GM18858 (cell line): ENCODE results near the gene EEF2K.
A peak's percentile ranks its signal among the peaks of the same experiment; 100 is the strongest.
"Not testable (repeated sequence)": the region's sequence is repeated elsewhere in the genome, so short reads cannot be mapped to it uniquely, and the experiment has no call there.

ENCODE experiments used
- ATAC-seq: cut with Tn5 transposase; IDR thresholded peaks from one replicate; pipeline ENCODE4 v1.9.1; 2021; ENCODE audit not compliant: unreplicated experiment

EEF2K gene

DNA sequence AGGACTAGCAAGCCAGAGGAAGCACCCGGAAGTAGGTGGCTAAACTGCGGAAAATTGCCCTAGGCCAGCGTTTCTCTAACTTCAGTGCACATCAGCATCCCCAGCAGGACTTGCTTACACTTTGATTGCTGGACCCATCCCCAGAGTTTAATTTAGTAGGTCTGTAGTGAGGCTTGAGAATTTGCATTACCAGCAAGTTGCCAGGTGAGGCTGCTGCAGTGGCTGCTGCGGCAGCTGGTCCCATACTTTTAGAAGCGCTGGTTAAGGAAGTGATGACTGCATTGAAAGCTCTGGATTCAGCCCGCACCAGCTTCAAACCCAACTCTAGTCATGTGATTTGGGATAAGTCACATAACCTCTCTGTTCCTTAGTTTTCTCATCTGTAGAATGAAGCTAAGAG is 4.2 kb downstream of the EEF2K start:
- ATAC-seq, result no peak

DNA sequence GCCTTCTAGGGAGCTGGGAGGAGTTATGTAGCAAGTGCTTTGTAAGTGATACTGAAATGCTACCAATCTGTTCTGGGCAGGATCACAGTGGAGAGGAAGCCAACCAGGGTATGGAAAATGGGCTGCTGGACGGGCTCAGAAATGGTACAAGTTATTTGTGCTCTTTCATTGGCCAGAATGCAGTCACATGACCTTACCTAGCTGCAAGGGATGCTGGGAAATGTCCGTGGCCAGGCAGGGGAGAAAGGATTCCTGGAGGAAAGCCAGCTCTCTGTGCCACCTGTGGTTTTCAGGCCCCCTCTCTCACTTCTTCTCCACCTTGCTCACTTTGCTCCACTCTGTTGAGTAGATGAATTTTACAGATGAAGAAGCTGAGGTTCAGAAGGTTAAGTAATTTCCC is 4.8 kb downstream of the EEF2K start:
- ATAC-seq, result no peak

DNA sequence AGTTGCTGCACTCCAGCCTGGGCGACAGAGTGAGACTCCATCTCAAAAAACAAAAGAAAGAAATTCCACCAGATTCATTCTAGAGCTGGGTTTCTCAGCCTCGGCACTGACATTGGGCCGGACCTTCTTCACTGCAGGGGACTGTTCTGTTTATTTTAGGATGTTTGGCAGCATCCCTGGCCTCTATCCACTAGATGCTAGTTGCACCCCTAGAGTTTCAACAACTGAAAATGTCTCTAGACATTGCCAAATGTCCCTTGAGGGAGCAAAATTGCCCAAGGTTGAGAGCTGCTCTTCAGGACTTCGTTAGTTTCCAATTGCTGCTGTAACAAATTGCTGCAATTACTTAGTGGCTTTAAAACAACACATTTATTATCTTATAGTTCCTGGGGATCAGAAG is 7.2 kb downstream of the EEF2K start:
- no peak for ATAC-seq

DNA sequence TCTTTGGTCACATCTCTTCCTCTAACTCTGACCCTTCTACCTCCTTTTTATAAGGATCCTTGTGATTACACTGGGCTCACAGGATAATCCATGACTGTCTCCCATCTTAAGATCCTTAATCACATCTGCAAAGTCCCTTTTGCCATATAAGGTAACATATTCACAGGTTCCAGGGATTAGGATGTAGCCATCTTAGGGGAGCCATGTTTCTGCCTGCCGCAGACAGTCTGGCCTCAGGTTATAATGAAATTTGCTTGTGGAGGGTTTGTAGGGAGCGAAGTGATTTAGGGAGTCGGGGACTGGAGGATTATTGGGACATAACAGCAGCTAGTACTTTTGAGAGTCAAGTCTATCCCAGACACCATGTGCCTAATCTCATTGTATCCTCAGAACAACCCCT is 7.7 kb downstream of the EEF2K start:
- ATAC-seq, result no peak

DNA sequence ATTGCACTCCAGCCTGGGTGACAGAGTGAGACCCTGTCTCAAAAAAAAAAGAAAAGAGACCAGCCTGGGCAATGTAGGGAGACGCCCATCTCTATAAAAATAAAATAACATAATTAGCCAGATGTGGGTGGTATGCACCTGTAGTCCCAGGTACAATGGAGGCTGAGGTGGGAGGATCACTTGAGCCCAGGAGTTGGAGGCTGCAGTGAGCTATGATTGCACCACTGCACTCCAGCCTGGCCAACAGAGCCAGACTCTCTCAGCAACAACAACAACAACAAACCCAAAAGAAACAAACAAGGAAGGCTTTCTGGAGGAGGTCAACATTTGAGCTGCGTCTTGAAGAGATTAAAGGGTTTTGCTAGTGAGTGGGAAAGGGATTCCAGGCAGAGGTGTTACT is 8.3 kb downstream of the EEF2K start:
- ATAC-seq, result no peak

DNA sequence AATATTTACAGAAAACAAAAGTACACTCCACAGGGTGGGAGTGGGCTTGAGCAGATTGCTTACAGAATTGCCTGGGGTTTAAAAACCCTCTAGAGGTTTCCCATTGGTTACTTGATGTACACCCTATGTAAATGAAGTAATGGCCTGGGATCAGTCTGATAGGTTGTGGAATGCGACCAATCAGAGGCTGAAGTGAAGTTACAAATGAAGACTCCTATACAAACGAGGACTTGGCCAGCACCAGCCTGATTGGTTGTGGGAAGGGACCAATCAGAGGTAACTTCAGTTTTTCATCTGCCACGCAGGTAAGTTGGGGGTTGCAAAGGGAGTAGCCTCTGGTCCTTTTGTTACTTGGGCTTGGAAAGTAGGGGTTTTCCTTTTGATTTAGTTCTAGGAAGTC is 8.8 kb downstream of the EEF2K start:
- ATAC-seq, result no peak

DNA sequence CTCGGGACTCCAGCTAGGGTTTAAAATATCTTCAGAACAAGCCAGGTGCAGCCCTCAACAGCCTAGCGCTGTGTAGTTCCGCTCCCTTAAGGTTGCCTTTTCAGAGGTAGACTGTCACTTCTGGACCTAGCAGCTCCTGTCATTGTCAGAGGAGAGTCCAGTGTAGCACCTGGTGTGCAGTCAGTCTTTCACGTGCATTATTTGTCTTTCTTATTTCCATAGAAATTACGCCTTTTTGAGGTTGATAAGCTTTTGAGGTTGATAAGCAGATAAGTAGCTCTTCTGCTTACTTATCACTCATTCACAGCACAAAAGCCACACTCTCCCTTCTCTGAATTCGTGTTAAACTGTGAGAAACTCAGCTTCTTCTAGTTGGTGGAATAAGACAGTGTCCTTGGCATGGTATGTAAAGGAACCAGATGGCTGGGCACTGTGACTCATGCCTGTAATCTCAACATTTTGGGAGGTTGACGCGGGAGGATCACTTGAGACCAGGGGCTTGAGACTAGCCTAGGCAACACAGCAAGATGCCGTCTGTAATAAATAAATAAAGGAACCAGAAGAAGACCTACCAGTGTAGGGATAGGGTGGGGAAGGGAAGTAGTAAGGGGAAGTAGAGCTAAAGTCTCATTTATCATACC is 10.2 kb downstream of the EEF2K start:
- ATAC-seq, result no peak

DNA sequence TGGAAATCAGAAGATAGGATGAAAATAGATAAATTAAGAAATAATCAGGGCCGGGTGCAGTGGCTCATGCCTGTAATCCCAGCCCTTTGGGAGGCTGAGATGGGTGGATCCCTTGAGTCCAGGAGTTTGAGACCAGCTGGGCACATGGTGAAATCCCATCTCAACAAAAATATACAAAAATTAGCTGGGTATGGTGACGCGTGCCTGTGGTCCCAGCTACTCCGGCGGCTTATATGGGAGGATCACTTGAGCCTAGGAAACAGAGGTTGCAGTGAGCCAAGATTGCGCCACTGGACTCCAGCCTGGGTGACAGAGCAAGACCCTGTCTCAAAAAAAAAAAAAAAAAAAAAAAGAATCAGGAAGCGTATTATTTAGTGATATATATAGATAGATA is 10.8 kb downstream of the EEF2K start:
- ATAC-seq, result not testable (repeated sequence)

DNA sequence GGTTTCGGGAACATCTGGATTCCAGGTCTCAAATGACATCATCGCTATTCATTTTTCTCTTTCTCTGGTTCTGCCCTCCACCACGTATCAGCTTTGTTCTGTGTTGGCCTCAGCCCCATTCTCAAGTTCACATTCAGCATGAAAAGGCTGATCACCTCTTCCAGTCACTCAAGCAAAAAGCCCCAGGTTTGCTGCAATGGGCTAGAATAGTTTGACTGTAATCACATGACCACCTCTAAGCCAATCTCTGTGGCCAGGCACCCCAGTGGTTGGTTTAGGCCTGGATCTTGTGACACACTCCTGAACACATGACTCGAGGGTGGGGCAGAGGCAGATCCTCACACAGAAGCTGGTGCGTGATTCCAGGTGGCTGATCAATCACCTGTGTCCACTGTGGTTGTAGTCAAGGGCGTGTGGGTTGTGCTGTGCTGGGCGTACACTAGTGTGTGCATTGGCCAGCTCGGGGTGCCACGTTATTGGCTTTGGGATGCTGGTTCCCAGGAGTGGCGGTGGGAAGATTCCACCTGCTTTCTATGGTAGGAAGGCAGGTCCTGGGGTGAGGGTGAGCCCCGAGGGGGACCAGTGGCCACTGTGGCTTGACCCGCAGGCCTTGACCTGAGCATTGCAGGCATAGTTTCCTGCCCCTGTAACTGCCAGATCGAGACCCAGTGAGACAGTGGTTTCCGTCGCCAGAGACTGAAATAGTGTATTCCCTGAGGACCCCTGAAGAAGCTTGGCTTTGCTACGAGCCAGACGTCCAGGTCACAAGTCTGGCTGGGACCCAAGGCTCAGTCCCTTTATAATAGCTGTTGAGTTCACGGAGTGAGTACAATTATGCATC is 12.0 kb downstream of the EEF2K start:
- peak; percentile 74 for ATAC-seq

DNA sequence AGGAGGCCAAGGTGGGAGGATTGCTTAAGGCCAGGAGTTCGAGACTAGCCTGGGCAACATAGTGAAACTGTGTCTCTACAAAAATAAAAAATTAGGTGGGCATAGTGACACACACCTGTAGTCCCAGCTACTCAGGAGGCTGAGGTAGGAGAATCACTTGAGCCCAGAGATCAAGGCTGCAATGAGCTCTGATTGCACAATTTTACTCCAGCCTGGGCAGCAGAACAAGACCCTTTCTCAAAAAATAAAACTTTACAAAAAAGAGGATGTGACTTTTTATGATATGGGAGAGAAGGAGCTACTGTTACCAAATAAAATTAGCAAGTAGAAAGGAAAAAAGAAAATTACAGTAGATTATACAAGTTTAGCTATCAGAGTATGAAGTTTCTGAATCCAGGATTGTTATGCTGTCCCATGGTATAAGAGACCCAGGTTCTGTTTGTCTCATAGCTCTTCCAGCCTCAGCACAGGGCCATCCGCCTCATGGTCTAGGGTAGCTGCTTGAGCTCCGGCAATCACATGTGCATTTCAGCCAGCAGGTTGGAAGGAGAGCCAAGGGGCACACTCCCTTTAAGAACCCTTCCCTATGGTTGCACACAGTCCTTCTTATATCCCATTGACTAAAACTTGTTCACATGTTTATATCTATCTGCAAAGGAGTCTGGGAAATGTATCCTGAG is 13.5 kb downstream of the EEF2K start:
- ATAC-seq, result no peak

DNA sequence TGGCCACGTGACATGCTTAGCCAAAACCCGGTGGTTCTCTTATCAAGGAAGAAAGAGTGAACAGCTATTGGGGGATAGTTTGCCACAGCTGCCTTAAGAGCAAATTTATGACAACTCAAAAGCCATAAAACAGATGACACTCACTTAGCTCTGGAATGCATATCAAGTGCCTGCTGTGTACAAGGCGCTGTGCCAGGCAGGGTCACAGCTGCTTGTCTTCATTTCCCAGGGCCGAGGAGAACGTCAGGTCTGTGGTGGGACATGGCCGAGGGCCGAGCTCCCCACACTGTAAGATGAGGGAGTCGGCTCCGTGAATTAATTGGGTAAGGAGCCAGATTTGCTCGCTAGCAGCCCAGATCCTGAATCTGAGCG is 14.0 kb downstream of the EEF2K start:
- no peak for ATAC-seq

DNA sequence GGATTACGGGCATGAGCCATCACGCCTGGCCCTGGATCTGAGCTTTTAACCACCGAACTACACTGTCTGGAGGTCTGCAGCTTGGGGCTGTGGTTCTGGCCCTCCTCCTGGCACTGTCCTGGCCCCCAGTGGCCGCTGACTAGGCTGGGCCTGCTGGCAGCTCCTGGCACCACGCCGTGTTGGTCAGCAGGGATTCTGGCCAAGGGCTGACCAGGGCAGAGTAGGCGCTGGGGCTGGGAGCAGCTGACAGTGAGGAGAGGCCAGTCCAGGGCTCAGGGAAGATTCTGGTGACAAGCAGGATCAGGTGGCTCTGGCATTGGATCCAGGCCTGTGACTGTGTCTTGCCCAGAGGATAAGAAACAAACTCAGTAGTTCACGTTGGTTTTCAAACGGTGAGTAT is 14.6 kb downstream of the EEF2K start:
- no peak for ATAC-seq

DNA sequence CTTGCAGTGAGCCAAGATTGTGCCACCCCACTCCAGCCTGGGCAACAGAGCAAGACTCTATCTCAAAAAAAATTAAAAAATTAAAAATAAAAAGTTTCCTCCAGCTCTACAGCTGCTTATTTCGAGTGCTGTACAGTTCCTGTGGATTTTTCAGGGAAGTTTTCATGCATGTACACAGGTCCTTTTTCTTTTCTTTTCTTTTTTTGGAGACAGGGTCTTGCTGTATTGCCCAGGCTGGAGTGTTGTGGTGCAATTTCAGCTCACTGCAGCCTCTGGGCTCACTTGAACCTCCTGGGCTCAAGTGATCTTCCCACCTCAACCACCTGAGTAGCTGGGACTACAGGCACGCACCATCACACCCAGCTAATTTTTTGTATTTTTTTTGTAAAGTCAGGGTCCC is 15.9 kb downstream of the EEF2K start:
- no peak for ATAC-seq

DNA sequence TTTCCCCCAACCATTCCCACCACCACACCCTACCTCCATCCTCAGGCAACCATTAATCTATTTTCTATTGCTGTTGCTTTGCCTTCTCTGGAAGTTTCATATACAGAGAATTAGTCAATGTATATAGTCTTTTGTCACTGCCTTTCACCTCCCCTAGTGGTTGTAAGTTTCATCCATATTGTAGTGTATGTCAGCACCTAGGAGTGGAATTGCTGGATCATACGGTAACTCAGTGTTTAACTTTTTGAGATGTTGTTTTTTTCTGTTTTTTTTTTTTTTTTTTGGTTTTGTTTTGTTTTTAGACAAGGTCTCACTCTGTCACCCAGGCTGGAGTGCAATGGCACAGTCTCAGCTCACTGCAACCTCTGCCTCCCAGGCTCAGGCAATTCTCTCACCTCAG is 16.9 kb downstream of the EEF2K start:
- no peak for ATAC-seq

DNA sequence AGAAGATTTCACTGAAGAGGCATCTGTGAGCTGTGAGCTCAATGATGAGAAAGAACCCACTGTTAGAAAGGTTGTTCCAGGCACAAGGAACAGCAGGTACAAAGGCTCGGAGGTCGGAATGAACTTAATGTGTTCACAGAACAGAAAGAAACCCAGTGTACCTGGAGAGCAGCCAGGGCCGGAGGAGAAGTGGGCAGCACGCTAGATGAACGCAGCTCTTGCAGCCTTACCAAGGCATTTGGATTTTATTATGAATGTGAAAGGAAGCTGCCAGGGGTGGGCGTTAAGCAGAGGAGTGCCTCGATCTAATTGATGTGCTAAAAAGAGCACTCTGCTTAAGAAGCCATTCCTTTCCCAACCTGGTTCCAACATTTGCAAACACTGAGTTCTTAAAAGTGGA is 19.0 kb downstream of the EEF2K start:
- no peak for ATAC-seq

DNA sequence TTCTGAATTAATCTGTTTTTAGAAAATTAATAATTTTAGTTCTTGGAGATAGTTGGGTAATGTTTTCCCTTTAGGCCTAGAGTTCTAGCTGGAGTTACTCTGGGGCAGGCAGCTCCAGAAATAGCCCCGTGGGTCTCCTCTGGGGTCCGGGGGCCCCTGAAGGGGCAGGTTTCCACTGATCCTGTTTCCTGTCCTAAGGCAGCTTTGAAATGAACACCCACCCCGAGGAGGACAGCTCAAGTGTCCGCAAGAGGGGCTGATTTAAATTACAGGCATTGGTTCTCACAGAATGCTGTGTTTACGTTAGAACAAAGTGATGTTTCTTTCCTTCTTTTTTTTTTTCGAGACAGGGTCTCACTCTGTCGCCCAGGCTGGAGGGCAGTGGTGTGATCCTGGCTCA is 23.8 kb downstream of the EEF2K start:
- ATAC-seq, result no peak

DNA sequence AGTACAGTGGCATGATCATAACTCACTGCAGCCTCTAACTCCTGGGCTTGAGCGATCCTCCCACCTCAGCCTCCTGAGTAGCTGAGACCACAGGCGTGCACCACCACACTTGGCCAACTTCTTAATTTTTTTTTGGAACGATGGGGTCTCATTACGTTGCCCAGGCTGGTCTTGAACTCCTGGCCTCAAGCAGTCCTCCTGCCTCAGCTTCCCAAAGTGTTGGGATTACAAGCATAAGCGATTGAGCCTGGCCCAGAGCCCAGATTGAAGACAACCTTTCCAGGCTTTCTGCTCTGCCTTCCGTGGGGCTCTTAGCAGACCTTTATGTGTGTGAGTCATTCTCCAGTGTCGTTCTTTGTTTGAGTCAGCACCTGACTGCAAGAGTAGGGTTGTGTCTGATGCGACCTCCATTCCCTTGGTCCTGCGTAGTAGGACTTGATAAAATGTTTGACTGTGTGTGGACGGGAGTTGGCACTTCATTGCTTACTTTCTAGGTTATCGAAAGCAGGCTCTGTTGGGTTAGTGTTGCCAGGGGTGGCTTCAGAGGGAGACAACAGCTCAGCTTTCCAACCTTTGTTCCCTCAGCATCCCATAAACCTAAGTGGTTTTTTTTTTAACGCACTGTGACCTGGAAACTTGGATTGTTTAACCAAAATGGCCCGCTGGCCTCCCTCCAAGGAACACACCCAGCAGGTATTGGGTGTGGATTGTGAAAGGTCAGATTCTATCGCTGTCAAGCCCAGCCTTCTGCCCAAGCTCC is 26.4 kb downstream of the EEF2K start:
- no peak for ATAC-seq

DNA sequence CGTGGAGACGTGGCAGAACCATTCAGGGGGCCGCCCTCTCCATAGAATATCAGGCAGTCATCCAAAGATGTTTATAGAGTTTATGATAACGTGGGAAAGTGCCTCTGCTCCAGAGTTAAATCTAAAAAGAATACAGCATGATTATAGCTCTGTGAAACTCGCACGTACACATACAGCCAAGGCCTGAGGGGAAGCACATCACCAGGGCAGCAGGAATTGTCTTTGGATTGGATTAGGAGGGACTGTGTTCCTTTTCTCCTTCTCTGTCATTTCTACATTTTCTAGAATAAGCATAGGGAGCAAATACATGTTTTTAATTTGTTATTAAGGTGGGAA is 26.9 kb downstream of the EEF2K start:
- ATAC-seq, result no peak

DNA sequence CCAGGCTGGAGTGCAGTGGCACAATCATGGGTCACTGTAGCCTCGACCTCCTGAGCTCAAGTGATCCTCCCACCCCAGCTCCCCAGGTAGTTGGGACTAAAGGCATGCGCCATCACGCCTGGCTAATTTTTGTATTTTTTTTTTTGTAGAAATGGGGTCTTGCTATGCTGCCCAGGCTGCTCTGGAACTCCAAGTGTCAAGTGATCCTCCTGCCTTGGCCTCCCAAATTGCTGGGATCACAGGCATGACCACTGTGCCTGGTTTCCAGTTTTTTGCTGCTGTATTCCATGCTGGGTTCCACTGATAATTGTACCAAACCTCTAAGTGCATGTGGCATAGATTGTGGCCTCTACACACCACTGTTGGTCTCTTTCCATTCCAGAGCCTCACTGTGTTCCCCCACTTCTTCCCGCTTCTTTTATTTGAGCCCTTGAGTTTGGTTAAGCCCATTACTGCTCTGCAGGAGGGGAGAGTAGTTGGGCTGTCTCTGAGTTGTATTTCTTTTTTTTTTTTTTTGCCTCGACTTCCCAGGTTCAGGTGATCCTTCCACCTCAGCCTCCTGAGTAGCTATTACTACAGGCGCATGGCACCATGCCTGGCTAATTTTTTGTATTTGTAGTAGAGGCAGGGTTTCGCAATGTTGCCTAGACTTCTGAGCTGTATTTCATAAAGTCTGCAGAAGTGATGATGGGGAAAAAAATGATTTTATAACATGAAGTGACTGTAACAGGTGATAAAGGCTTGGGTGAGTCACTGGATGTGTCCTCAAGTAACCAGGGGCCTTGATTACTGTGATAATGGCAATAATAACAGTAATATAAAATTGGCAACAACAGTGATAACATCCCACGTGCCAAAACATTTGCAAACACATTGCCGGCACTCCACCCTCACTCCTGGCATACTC is 30.0 kb downstream of the EEF2K start:
- ATAC-seq, result no peak

DNA sequence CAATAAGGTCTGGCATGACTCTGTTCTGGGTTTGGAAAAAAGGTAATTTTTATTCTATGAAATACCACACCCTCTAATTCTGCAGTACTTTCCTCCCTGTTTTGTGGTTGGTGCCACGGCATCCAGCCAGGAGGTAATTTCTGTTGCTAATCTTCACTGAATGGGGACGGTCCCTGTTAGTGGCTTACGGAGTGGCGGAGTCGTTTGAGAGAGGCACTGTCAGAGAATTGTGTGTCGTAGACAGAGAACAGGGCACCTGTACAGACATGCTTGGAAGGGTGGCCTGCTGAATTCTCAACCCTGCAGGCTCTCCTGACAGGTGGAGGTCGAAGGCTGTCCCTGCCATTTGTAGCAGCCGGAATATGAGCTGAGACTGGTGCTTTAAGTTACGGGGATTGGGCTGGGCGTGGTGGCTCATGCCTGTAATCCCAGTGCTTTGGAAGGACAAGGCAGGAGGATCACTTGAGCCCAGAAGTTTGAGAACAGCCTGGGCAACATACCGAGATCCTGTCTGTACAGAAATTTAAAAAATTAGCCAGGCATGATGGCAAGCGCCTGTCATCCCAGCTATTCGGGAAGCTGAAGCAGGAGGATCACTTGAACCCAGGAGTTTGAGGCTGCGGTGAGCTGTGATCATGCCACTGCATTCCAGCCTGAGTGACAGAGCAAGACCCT is 33.2 kb downstream of the EEF2K start:
- no peak for ATAC-seq
